K562 (cell line): ENCODE data around the gene NCOA3. TPM values are rescaled to one million over a fixed set of nuclear protein-coding genes. Genes with fewer than 3 reads are reported as not detected.
A peak's percentile ranks its signal among the peaks of the same experiment; 100 is the strongest.

Source experiments
- ATAC-seq: fragments of 200-7000 bp; cut with Tn5 transposase; 3 replicates; pipeline ENCODE4 v1.9.1; 2020; ENCODE audit warnings: moderate library complexity
- BruUV-seq: library from RNA; stranded (reverse); fragments of 400-500 nt; replicated peaks from 2 replicates; lab custom pipeline; 2021; lab: Mats Ljungman, UMichigan
- CTCF ChIA-PET: fragments of 300-600 bp; formaldehyde crosslinking; extraction: SDS; loops from one replicate; lab custom pipeline; 2021; ENCODE audit warnings: low intra/inter-chr PET ratio; lab: Yijun Ruan, JAX
- POLR2A ChIA-PET: fragments of 300-600, 350-650 bp; sonication (Branson Sonifier 250); formaldehyde crosslinking; extraction: SDS; loops from one replicate; lab custom pipeline; 2021; ENCODE audit warnings: antibody characterized with exemption, inconsistent platforms; lab: Yijun Ruan, JAX
- DNase-seq, 4 experiments: peaks; one replicate each; pipeline versions ENCODE4 v3.0.0 to v3.0.0-alpha.2; 2011 to 2018; ENCODE audit warnings: low spot score in 3 of 4, mixed read lengths in 3 of 4; ENCODE audit errors: extremely low read depth in 1 of 4
- FAIRE-seq: peaks from 2 replicates; lab custom pipeline; 2011; peaks lifted over from hg19 to GRCh38; lab: Jason Lieb, UNC
- H2AFZ ChIP-seq: 2 replicates; pipeline ENCODE4 v1.6.0; 2011; ENCODE audit warnings: low read depth, low read length, control low read depth, inconsistent platforms
- H3K27ac ChIP-seq: fragments of 200-600 bp; 3 replicates; pipeline ENCODE4 v1.8.0; 2011; ENCODE audit warnings: low read depth, mild to moderate bottlenecking, control low read depth, inconsistent platforms, low read length, moderate library complexity, mixed read lengths; ENCODE audit errors: extremely low read depth
- H3K27me3 ChIP-seq, 2 experiments: fragments of 300-600 bp in 1 of 2; 2 replicates in 1 of 2; 3 replicates in 1 of 2; pipeline versions ENCODE4 v1.6.0 to v1.8.0; 2011; ENCODE audit warnings: inconsistent platforms in 2 of 2, low read length in 2 of 2, mild to moderate bottlenecking in 1 of 2, mixed read lengths in 1 of 2, moderate library complexity in 1 of 2; ENCODE audit not compliant: control insufficient read depth in 2 of 2, insufficient read depth in 2 of 2
- H3K36me3 ChIP-seq: fragments of 300-600 bp; 3 replicates; pipeline ENCODE4 v1.8.0; 2011; ENCODE audit warnings: mild to moderate bottlenecking, low read length, inconsistent platforms; ENCODE audit not compliant: control insufficient read depth, insufficient read depth
- H3K4me1 ChIP-seq, 2 experiments: fragments of 200-600 bp in 1 of 2; replicated peaks in 1 of 2; 2 replicates in 1 of 2; 3 replicates in 1 of 2; pipeline versions ENCODE4 v1.5.1 to v1.8.0; 2011; ENCODE audit warnings: inconsistent platforms in 2 of 2, low read length in 2 of 2, mild to moderate bottlenecking in 1 of 2, mixed read lengths in 1 of 2, moderate library complexity in 1 of 2; ENCODE audit not compliant: control insufficient read depth in 2 of 2, insufficient read depth in 2 of 2
- H3K4me2 ChIP-seq: 2 replicates; pipeline ENCODE4 v1.6.1; 2011; ENCODE audit warnings: low read length, control low read depth, inconsistent platforms, mixed read lengths; ENCODE audit not compliant: insufficient read depth
- H3K4me3 ChIP-seq: fragments of 200-600 bp; sonication (generic), shearing (Covaris generic); 2 replicates; pipeline ENCODE4 v1.5.1; 2016; ENCODE audit warnings: control low read depth, inconsistent platforms
- H3K79me2 ChIP-seq: fragments of 200-600 bp; 3 replicates; pipeline ENCODE4 v1.8.0; 2011; ENCODE audit warnings: low read length, inconsistent platforms; ENCODE audit not compliant: control insufficient read depth, insufficient read depth
- H3K9ac ChIP-seq, 2 experiments: 2 replicates each; pipeline versions ENCODE4 v1.6.0 to v1.6.1; 2011; ENCODE audit warnings: low read depth in 2 of 2, low read length in 2 of 2, control low read depth in 1 of 2, inconsistent platforms in 1 of 2, mild to moderate bottlenecking in 1 of 2, mixed read lengths in 1 of 2; ENCODE audit not compliant: insufficient read depth in 1 of 2
- H3K9me1 ChIP-seq: one replicate; pipeline ENCODE4 v1.6.0; 2011; ENCODE audit warnings: inconsistent platforms, mild to moderate bottlenecking, low read length, moderate library complexity; ENCODE audit not compliant: control insufficient read depth, insufficient read depth
- H3K9me3 ChIP-seq: replicated peaks from 2 replicates; pipeline ENCODE4 v1.5.1; 2011; ENCODE audit warnings: low read depth, low read length, inconsistent platforms; ENCODE audit not compliant: control insufficient read depth, insufficient read depth
- H4K20me1 ChIP-seq: replicated peaks from 2 replicates; pipeline ENCODE4 v1.6.1; 2011; ENCODE audit warnings: low read length, inconsistent platforms, mixed read lengths; ENCODE audit not compliant: control insufficient read depth, insufficient read depth
- CEBPZ ChIP-seq: fragments of 150-350 bp; IDR thresholded peaks from 2 replicates; pipeline ENCODE4 v1.6.1; 2014; ENCODE audit warnings: low read depth, mild to moderate bottlenecking, low read length, borderline replicate concordance
- DEAF1 ChIP-seq: fragments of 450-650 bp; formaldehyde crosslinking; IDR thresholded peaks from 2 replicates; pipeline ENCODE4 v1.4.0; 2020; ENCODE audit warnings: mild to moderate bottlenecking, moderate library complexity
- MAFG ChIP-seq: fragments of 450-650 bp; conservative IDR thresholded peaks from 2 replicates; pipeline ENCODE4 v1.6.1; 2016; ENCODE audit warnings: missing genetic modification characterization, missing compliant biosample characterization
- PHF20 ChIP-seq: fragments of 450-650 bp; IDR thresholded peaks from 2 replicates; pipeline ENCODE4 v1.6.1; 2018; ENCODE audit not compliant: partially characterized antibody
- RBM25 ChIP-seq: fragments of 200-400 bp; formaldehyde crosslinking; IDR thresholded peaks from 2 replicates; pipeline ENCODE4 v1.6.1; 2018; ENCODE audit warnings: low read length, low read depth, moderate library complexity; ENCODE audit not compliant: severe bottlenecking
- THAP12 ChIP-seq: fragments of 250-450 bp; sonication (Bioruptor Pico); IDR thresholded peaks from 2 replicates; pipeline ENCODE4 v1.9.0; 2021; ENCODE audit warnings: mild to moderate bottlenecking, inconsistent platforms
- ZBTB11 ChIP-seq, 3 experiments: fragments of 200-800 bp in 1 of 3; fragments of 250-450 bp in 1 of 3; fragments of 450-650 bp in 1 of 3; sonication (Bioruptor Pico) in 1 of 3; sonication (Bioruptor generic) in 1 of 3; formaldehyde crosslinking in 1 of 3; IDR thresholded peaks; 2 replicates each; pipeline versions ENCODE4 v1.6.1 to v1.8.0; 2016 to 2022; ENCODE audit warnings: mild to moderate bottlenecking in 2 of 3, missing genetic modification characterization in 2 of 3, missing compliant biosample characterization in 1 of 3, moderate library complexity in 1 of 3
- ZFP36 ChIP-seq: fragments of 150-350 bp; IDR thresholded peaks from 2 replicates; pipeline ENCODE4 v1.6.1; 2018; ENCODE audit warnings: low read length, low read depth; ENCODE audit not compliant: partially characterized antibody
- ZKSCAN1 ChIP-seq: fragments of 150-350 bp; IDR thresholded peaks from 2 replicates; pipeline ENCODE4 v1.6.1; 2016; ENCODE audit warnings: low read depth, low read length
- ZNF121 ChIP-seq: sonication (generic); formaldehyde crosslinking; conservative IDR thresholded peaks from 2 replicates; pipeline ENCODE4 v1.8.0; 2022; ENCODE audit warnings: missing genetic modification reagents
- WGBS: fragments of 100-300 bp; shearing (Covaris generic); methylation state at CpG from one replicate; pipeline ENCODE4 v1.1.6; 2016; ENCODE audit warnings: low coverage, mixed read lengths; ENCODE audit not compliant: insufficient coverage; ENCODE audit errors: missing lambda C conversion rate; 5-methylcytosine and 5-hydroxymethylcytosine counted together
- in situ Hi-C: fragments of 300-500 bp; cut with MboI; formaldehyde crosslinking; loops from 4 replicates; pipeline ENCODE4 v1.15.0; 2018; ENCODE audit warnings: inconsistent platforms, mixed read lengths
- intact Hi-C: fragments of 100-400 bp; cut with micrococcal nuclease; formaldehyde crosslinking; loops from 2 replicates; pipeline ENCODE4 v1.14.2; 2022
- polyA plus RNA-seq, 8 experiments: library from polyadenylated mRNA; depleted of rRNA in 4 of 8; stranded (reverse) in 5 of 8; unstranded in 3 of 8; fragments of >200 nt; fragmentation: Nextera tagmentation in 2 of 8; fragmentation: Illumina TruSeq in 1 of 8; extraction: Ambion mirVana in 2 of 8; extraction: Trizol in 1 of 8; gene quantifications; 2 replicates each; pipeline versions ENCODE4 v1.2.1 to v1.2.3, GENCODE V29; 2011 to 2014; ENCODE audit warnings: inconsistent platforms in 1 of 8, missing spikeins in 1 of 8
- total RNA-seq, 7 experiments: library from RNA; depleted of rRNA in 6 of 7; stranded (reverse); fragments of >200 nt in 6 of 7; fragmentation: Illumina TruSeq in 2 of 7; extraction: Trizol in 2 of 7; gene quantifications; 2 replicates each; pipeline versions ENCODE4 v1.2.1 to v1.2.3, GENCODE V29; 2011 to 2021; ENCODE audit warnings: low replicate concordance in 1 of 7

The NCOA3 gene
- total and polyA plus RNA-seq, 9 of the 15 experiments (the other 6 are each of a cell fraction or from before 2014, with no cell fraction given), result 3.2 to 24.3 (median 14.4) TPM

- H3K36me3 ChIP-seq, result no peaks in the 10 kb centered on the region
- no peaks in the 10 kb centered on the region for H3K9me1 ChIP-seq
- WGBS, result 45% methylated on average over 1 of the region's 1 CpG
- ChIA-PET POLR2A (interaction anchor here (0.6 to 3.2 kb wide), 4 partner anchors 10 to 147 kb away, joined by 3 to 15 read pairs (median 7); no protein-coding TSS in a partner anchor), CTCF (no interaction called here)
- intact Hi-C loops, result no loop called here
- H2AFZ ChIP-seq, result no peak overlapping the region
- H3K4me1 ChIP-seq, result peaks cover 6 to 7% of the 10 kb centered on the region in 2 experiments; a peak in 4 of 5 replicates
- FAIRE-seq (no peak), DNase-seq (no peak), ATAC-seq (no peak)
- no peak overlapping the region for H3K27ac ChIP-seq
- no peak overlapping the region for H3K4me3 ChIP-seq
- no TSS peak for BruUV-seq
- H3K79me2 ChIP-seq, result no peaks in the 10 kb centered on the region
- H3K9ac ChIP-seq, result no peak overlapping the region
- H3K27me3 ChIP-seq, result no peaks in the 10 kb centered on the region
- H4K20me1 ChIP-seq, result no peaks in the 10 kb centered on the region
- in situ Hi-C loops, result no loop called here
- no peak overlapping the region for H3K4me2 ChIP-seq
- no peaks in the 10 kb centered on the region for H3K9me3 ChIP-seq
- TF ChIP-seq PHF20 (no peak), ZNF121 (CRISPR knock-in tag) (no peak), DEAF1 (CRISPR knock-in tag) (no peak), ZKSCAN1 (no peak), CEBPZ (no peak), ZBTB11 (CRISPR knock-in tag; IDR thresholded peaks at IDR 0.05) (peak in 1 of 3 experiments; percentile 80; a peak in 2 of 6 replicates), THAP12 (CRISPR knock-in tag) (no peak), RBM25 (peak; percentile 40), MAFG (tag) (no peak), ZFP36 (peak; percentile 18)
These were observed 48.9 kb upstream of the NCOA3 start for GRCh38 chr20:47452736-47453161.
